Pancreas (tissue), 10 donors: ENCODE results near the gene STON1. TPM values are rescaled to one million over a fixed set of nuclear protein-coding genes. Genes with fewer than 3 reads are reported as not detected.
"Not testable (repeated sequence)": the region's sequence is repeated elsewhere in the genome, so short reads cannot be mapped to it uniquely, and the experiment has no call there.

Experiments
- ATAC-seq, 4 donors: fragments of 200-7000 bp; cut with Tn5 transposase; one replicate each; pipeline versions ENCODE4 v1.8.0 to v1.9.1; 2020; ENCODE audit warnings: mild to moderate bottlenecking in 4 of 4, moderate library complexity in 4 of 4
- DNase-seq, 6 donors: peaks; one replicate each; pipeline ENCODE4 v3.0.0-alpha.2; 2020
- FAIRE-seq: peaks from 2 replicates; lab custom pipeline; 2012; peaks lifted over from hg19 to GRCh38; lab: Jason Lieb, UNC
- H3K27ac ChIP-seq, 4 donors: fragments of 200-600 bp; sonication (generic); 1 replicate in 3 of 4; 2 replicates in 1 of 4; pipeline versions ENCODE4 v1.5.0 to v1.8.0; 2020
- H3K27me3 ChIP-seq, 4 donors: fragments of 200-600 bp; one replicate each; pipeline ENCODE4 v1.8.0; 2021
- H3K36me3 ChIP-seq, 3 donors: fragments of 200-600 bp; sonication (generic) in 1 of 3; one replicate each; pipeline versions ENCODE4 v1.5.0 to v1.8.0; 2020 to 2021
- H3K4me1 ChIP-seq, 3 donors: fragments of 200-600 bp; one replicate each; pipeline ENCODE4 v1.8.0; 2021
- H3K4me3 ChIP-seq, 4 donors: fragments of 200-600 bp; sonication (generic) in 2 of 4; one replicate each; pipeline versions ENCODE4 v1.5.0 to v1.8.0; 2020 to 2021
- H3K9me3 ChIP-seq, 4 donors: fragments of 200-600 bp; one replicate each; pipeline ENCODE4 v1.8.0; 2021
- CTCF ChIP-seq, 4 donors: fragments of 200-600 bp; sonication (generic) in 3 of 4; IDR thresholded peaks; one replicate each; pipeline versions ENCODE4 v1.5.0 to v1.8.0; 2021; ENCODE audit warnings: antibody characterized with exemption in 4 of 4
- WGBS, 2 donors: extraction: QIAGEN DNeasy Blood & Tissue Kit; methylation state at CpG; one replicate each; pipeline ENCODE4 v1.1.7; 2013; 5-methylcytosine and 5-hydroxymethylcytosine counted together
- intact Hi-C, 3 donors: fragments of 100-400 bp; cut with DNase I; formaldehyde crosslinking; loops; one replicate each; pipeline versions ENCODE4 v1.11.1 to v1.14.2; 2022
- polyA plus RNA-seq, 2 donors: library from polyadenylated mRNA; stranded (reverse); fragments of 200-250 nt; gene quantifications; one replicate each; pipeline ENCODE4 v1.2.3, GENCODE V29; 2013
- total RNA-seq, 6 donors: library from RNA; stranded (reverse); fragmentation: NEBNext Ultra II Directional in 4 of 6; extraction: Animal tissue kit (Norgen Biotek cat#: 25700) in 4 of 6; gene quantifications; one replicate each; pipeline versions ENCODE4 v1.2.1 to v1.2.4, GENCODE V29; 2021 to 2023
- donor health status: healthy with polysubstance abuse.
- donor health status: DM: no; HTN: no; CAD: no; lungs with moderate emphysema.
- donor health status: DM: no; HTN: no; CAD: no.
- donor health status: control.
- donor health status: control.
- donor health status: Bipolar disorder and iron deficiency.
- donor health status: DM: yes; HTN: yes; CAD: no.
- donor health status: DM: no; HTN: no; CAD: no.
- donor health status: DM: no; HTN: no; CAD: no.
- donor health status: DM: yes; HTN: yes; CAD: no.

The STON1 gene
- total and polyA plus RNA-seq, 8 donors = 1.2 to 4.9 (median 2.1) TPM

- Histone ChIP-seq H3K4me3 (no peak overlapping the region), H3K4me1 (no peaks in the 10 kb centered on the region), H3K27ac (no peak overlapping the region), H3K9me3 (no peaks in the 10 kb centered on the region), H3K27me3 (no peaks in the 10 kb centered on the region), H3K36me3 (no peaks in the 10 kb centered on the region)
- intact Hi-C loops = no loop called here
- 50 to 65% methylated on average over 1 of the region's 1 CpG for WGBS, 2 donors
- FAIRE-seq = no peak
- DNase-seq = no peak
- TF ChIP-seq CTCF (IDR thresholded peaks at IDR 0.05) = no peak
- no peak for ATAC-seq
These were observed 58.8 kb downstream of the STON1 start for GRCh38 chr2:48588745-48589144.

GRCh38 chr2:48589170-48589767 lies 59.3 kb downstream of the STON1 start:
- no peak overlapping the region for H3K4me3 ChIP-seq
- H3K27ac ChIP-seq = no peak overlapping the region
- no peak for FAIRE-seq
- no peaks in the 10 kb centered on the region for H3K27me3 ChIP-seq
- no peaks in the 10 kb centered on the region for H3K9me3 ChIP-seq
- intact Hi-C loops = no loop called here
- 14 to 17% methylated on average over 5 of the region's 5 CpGs for WGBS, 2 donors
- TF ChIP-seq CTCF (IDR thresholded peaks at IDR 0.05) = peak; percentile 22 to 52 (median 43)
- ATAC-seq = peak; percentile 43 to 71 (median 56)
- DNase-seq = peak in 1 of 6 donors; percentile 23
- H3K36me3 ChIP-seq = no peaks in the 10 kb centered on the region
- H3K4me1 ChIP-seq = no peaks in the 10 kb centered on the region

GRCh38 chr2:48590017-48590416 lies 60.1 kb downstream of the STON1 start:
- Histone ChIP-seq H3K4me3 (no peak overlapping the region), H3K4me1 (no peaks in the 10 kb centered on the region), H3K9me3 (no peaks in the 10 kb centered on the region), H3K27me3 (no peaks in the 10 kb centered on the region), H3K36me3 (no peaks in the 10 kb centered on the region), H3K27ac (no peak overlapping the region)
- ATAC-seq (no peak), FAIRE-seq (no peak), DNase-seq (no peak)
- TF ChIP-seq CTCF (IDR thresholded peaks at IDR 0.05) = no peak
- WGBS, 2 donors = 53 to 56% methylated on average over 1 of the region's 1 CpG
- intact Hi-C loops = no loop called here

GRCh38 chr2:48592067-48592466 lies 62.1 kb downstream of the STON1 start:
- Histone ChIP-seq H3K27me3 (no peaks in the 10 kb centered on the region), H3K36me3 (no peaks in the 10 kb centered on the region), H3K4me1 (no peaks in the 10 kb centered on the region), H3K27ac (no peak overlapping the region), H3K4me3 (no peak overlapping the region), H3K9me3 (no peaks in the 10 kb centered on the region)
- no peak for ATAC-seq
- TF ChIP-seq CTCF (IDR thresholded peaks at IDR 0.05) = no peak
- 88 to 93% methylated on average over 2 of the region's 2 CpGs for WGBS, 2 donors
- intact Hi-C loops = no loop called here
- DNase-seq = no peak
- no peak for FAIRE-seq

- ATAC-seq, H3K4me3 ChIP-seq, H3K9me3 ChIP-seq, H3K27ac ChIP-seq, H3K36me3 ChIP-seq, DNase-seq, H3K27me3 ChIP-seq, FAIRE-seq, intact Hi-C loops, H3K4me1 ChIP-seq: not testable (repeated sequence)
- 90 to 96% methylated on average over 7 of the region's 7 CpGs for WGBS, 2 donors
These were observed 66.8 kb downstream of the STON1 start for GRCh38 chr2:48596751-48597150.
